ENCODE results near the gene ABHD16A. TPM values are rescaled to one million over a fixed set of nuclear protein-coding genes. Genes with fewer than 3 reads are reported as not detected.

Gene ABHD16A
- total RNA-seq, 6 donors from 2014 or later = 42.1 to 62.5 (median 51.6) TPM

GRCh38 chr6:31723980-31724691, 21.0 kb upstream of the ABHD16A start:
- no peak for TF ChIP-seq POLR2A (IDR thresholded peaks at IDR 0.05)
- no peak for TF ChIP-seq CTCF (IDR thresholded peaks at IDR 0.05)
- no peak for TF ChIP-seq POLR2AphosphoS5 (IDR thresholded peaks at IDR 0.05)
- no peak for TF ChIP-seq EP300 (IDR thresholded peaks at IDR 0.05)
- ATAC-seq (ENCODE audit: low FRiP score in 2 of 2) = no peak
- Histone ChIP-seq H3K9me3 (no peaks in the 10 kb centered on the region), H3K4me3 (no peak overlapping the region), H3K36me3 (peaks cover 0 to 24% (median 2%) of the 10 kb centered on the region in 4 donors), H3K27ac (peak overlapping the region in 2 of 4 donors; percentile 21 to 93), H3K4me1 (peaks cover 23 to 39% (median 32%) of the 10 kb centered on the region in 4 donors), H3K27me3 (no peaks in the 10 kb centered on the region)
- 91 to 92% methylated on average over 18 to 25 of the region's 25 CpGs for WGBS, 2 donors
- no peak for DNase-seq

- DNase-seq = no peak
- H3K4me3 ChIP-seq = no peak within 1 kb of the TSS
- no peaks in the 10 kb centered on the region for H3K27me3 ChIP-seq
- WGBS, 2 donors = 69 to 81% methylated on average over 29 to 42 of the region's 46 CpGs
- no peak for ATAC-seq (ENCODE audit: low FRiP score in 2 of 2)
- no peaks in the 10 kb centered on the region for H3K9me3 ChIP-seq
- H3K27ac ChIP-seq = peak within 1 kb of the TSS in 1 of 4 donors; percentile 93
- H3K36me3 ChIP-seq = peaks cover 0 to 24% (median 2%) of the 10 kb centered on the region in 4 donors
- TF ChIP-seq EP300 (IDR thresholded peaks at IDR 0.05) (no peak), POLR2A (IDR thresholded peaks at IDR 0.05) (no peak), POLR2AphosphoS5 (IDR thresholded peaks at IDR 0.05) (no peak), CTCF (IDR thresholded peaks at IDR 0.05) (no peak)
- peaks cover 23 to 32% (median 26%) of the 10 kb centered on the region in 4 donors for H3K4me1 ChIP-seq
Observed at GRCh38 chr6:31723245-31723979, 20.3 kb upstream of the ABHD16A start, which contains the start of gene MPIG6B. Gene MPIG6B (plus strand): TSS chr6:31723373. CDS start chr6:31723384, 11 bp downstream.

GRCh38 chr6:31722173-31722572, 19.0 kb upstream of the ABHD16A start:
- DNase-seq (no peak), ATAC-seq (ENCODE audit: low FRiP score in 2 of 2) (no peak)
- no peaks in the 10 kb centered on the region for H3K9me3 ChIP-seq
- WGBS, 2 donors = 91% methylated on average over 3 of the region's 3 CpGs; no CpG with 5 or more reads in 1 of the 2 donors
- no peaks in the 10 kb centered on the region for H3K27me3 ChIP-seq
- no peak for TF ChIP-seq EP300 (IDR thresholded peaks at IDR 0.05)
- H3K4me3 ChIP-seq = no peak overlapping the region
- H3K27ac ChIP-seq = no peak overlapping the region
- H3K4me1 ChIP-seq = peaks cover 13 to 22% (median 18%) of the 10 kb centered on the region in 4 donors
- peaks cover 0 to 14% (median 1%) of the 10 kb centered on the region in 4 donors for H3K36me3 ChIP-seq

- 87 to 90% methylated on average over 4 of the region's 4 CpGs for WGBS, 2 donors
- no peaks in the 10 kb centered on the region for H3K27me3 ChIP-seq
- no peak for DNase-seq
- peaks cover 8 to 19% (median 11%) of the 10 kb centered on the region in 4 donors for H3K4me1 ChIP-seq
- TF ChIP-seq CTCF (IDR thresholded peaks at IDR 0.05) (no peak), POLR2A (IDR thresholded peaks at IDR 0.05) (no peak), EP300 (IDR thresholded peaks at IDR 0.05) (no peak), POLR2AphosphoS5 (IDR thresholded peaks at IDR 0.05) (no peak)
- no peak within 1 kb of the TSS for H3K4me3 ChIP-seq
- peaks cover 0 to 7% (median 0%) of the 10 kb centered on the region in 4 donors for H3K36me3 ChIP-seq
- no peak for ATAC-seq (ENCODE audit: low FRiP score in 2 of 2)
- H3K9me3 ChIP-seq = no peaks in the 10 kb centered on the region
- H3K27ac ChIP-seq = no peak within 1 kb of the TSS
Observed at GRCh38 chr6:31721351-31722020, 18.4 kb upstream of the ABHD16A start, which contains the start of gene LY6G6C. Gene LY6G6C (minus strand): TSS chr6:31721746. CDS start chr6:31721679, 67 bp downstream.

Measured in upper lobe of left lung (tissue), 6 donors.